ENCODE results near the gene GATAD2B.
"Not testable (repeated sequence)": the region's sequence is repeated elsewhere in the genome, so short reads cannot be mapped to it uniquely, and the experiment has no call there.

The GATAD2B gene

DNA sequence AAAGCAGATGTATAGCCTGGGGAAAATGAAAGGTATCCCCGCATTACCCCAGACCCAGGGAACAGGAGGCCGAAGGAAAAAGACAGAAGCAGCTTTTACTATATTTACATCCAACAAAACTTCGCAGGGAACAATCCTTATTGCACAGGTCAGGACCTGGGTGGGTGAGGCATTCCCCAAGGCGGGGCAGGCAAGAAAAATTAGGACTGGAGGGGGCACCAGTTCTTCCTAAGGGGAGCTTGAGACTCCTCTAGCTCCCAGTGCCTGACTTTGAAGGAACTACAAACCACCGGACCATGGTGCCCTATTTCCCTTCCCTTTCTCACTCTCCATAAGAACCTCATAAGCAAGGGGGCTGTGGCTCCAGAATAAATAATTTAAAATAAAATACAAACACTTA lies 6.7 kb upstream of the GATAD2B start:
- DNase-seq: no peak

DNA sequence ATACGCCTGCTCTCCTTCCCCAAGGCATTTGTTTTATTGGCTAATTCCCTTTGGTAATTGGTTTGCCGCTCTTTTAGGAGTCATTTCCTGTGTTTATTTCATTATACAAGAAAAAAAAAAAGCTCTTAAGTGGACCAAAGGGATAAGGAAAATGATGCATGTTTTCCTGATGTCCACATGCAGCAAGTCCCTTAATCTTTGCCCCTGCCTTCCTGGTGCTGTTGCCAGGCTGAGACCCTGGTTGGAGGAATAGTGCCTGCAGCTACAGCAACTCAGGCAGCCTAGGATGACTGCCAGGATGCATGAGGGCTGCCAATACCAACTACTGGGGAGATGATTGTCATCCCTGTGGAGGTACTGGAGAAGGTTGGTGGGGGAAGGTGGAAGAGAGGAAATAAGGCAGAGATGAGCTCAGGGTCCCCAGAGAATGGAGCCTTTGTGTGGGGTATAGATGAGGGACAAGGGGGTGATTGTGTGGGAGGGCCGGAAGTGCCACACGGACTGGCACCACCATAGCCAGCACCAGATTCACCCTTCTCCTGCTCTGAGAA lies 6.1 kb upstream of the GATAD2B start:
- no peak for DNase-seq

DNA sequence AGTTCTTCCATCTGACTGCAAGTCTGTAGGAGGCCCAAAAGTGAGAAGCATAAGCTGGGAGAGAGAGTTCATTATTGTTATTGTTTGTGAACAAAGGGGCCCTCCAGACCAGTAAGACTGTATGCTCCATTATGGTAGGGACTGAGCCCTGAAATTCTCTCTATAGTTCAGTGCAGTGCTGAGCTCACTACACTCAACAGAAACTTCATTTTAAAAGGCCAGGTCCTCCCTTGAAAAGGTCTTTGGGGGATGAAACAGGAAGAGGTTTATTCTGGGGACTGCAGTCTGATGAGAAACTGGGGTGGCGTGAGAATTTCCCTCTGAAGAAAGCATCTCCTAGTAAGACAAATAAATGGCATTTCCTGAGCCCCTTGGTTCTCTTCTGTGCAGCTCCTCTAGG lies 5.5 kb upstream of the GATAD2B start:
- DNase-seq: no peak

DNA sequence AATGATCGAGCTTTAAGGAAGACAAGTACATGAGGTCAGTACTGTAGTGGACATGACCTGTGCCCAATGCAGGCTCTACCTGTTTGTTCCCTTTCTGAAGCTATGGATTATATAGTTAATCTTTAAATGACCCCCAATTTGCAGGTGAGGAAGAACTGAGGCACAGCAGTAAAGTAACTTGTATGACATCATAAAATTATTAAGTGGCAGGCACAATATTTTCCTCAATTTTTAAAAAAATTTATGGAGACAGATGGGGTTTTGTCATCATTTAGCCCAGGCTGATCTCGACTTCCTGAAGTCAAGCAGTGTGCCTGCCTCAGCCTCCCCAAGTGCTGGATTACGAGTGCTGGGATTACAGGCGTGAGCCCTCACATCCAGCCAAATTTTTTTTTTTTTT lies 3.6 kb upstream of the GATAD2B start:
- no peak for DNase-seq

DNA sequence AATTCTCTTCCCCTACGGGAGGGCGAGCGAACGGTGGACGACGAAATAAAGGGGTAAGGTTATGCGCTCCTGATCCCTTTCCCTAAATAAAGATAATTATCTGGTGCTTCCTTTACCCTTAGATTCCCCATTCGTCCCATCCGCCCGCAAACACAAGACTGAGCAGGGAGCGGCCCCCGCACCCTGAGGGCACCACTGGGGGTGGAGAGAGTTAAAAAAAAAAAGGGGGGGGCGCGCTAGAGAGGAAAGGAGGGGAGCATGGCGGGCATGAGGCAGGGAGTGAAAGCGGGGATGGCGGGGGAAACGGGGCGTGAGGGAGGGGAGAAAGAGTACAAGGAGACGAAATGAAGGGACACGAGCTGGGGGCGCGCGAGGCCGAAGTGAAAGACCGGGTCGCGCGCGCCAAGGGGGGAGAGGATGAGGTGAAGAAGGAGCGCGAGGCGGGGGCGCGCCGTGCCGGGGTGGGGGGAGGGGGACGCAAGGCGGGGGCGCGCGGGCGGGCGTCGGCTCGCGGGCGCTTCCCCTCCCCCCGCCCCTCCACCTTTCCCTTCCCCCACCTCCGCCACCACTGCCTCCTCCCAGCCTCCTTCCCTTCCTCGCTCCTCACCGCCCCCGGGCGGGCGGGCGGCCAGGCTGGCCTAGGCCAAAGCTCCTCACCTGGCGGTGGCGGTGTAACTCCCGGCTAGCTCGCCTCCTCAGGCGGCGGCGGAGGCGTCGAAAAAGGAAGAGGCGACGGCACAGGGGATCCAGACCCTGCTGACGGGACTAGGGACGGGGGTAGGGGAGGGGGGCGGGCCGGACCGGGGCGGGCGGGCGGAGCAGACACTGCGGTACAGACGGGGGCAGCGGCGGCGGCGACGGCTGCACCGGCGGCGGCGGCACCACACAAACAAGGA lies 448 bp downstream of the GATAD2B start:
- DNase-seq: no peak

DNA sequence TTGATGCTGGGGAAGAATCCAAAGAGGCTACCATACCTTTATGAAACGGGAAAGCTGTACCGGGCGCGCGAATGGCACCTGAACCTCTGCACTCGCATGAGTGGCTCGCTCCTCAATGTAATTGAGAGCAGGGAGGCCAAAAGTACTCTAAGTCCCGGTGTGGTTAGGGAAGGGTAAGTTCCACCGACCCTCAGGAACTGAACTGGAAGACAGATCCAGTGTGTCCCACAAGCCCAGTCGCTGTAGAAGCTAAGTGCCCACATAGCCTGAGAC lies 1.0 kb downstream of the GATAD2B start:
- no peak for DNase-seq

DNA sequence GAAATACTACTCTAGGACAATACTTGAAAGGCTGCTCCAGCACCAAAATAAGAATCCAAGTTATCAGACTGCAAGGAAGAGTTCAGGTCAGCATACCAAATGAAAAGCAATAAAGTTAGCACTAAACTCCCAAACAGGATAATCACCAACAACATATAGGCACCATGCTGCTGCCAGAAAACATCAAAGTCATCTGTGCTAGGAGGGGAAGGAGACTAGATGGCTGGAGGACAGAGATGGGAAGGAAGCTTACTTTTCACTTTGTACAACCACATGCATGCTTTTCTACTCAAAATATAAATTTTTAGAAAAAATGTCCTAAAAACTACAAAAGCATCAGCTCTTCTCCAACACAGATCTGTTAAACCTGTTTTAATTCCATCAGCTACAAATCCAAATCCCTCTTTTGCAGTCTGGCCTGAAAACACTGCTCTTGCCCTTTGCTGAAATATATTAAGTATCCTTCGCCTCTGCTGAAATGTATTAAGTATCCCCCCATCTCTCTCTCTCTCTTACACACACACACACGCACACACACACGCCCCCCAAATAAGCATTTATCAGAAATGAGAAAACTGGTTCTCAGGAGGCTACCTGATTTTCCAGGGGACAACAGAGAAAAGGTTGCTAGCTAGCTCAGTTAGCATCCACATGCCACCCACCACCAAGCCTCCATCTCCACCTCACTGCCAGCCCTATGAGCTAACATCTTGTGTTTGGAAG lies 1.5 kb downstream of the GATAD2B start:
- no peak for DNase-seq

DNA sequence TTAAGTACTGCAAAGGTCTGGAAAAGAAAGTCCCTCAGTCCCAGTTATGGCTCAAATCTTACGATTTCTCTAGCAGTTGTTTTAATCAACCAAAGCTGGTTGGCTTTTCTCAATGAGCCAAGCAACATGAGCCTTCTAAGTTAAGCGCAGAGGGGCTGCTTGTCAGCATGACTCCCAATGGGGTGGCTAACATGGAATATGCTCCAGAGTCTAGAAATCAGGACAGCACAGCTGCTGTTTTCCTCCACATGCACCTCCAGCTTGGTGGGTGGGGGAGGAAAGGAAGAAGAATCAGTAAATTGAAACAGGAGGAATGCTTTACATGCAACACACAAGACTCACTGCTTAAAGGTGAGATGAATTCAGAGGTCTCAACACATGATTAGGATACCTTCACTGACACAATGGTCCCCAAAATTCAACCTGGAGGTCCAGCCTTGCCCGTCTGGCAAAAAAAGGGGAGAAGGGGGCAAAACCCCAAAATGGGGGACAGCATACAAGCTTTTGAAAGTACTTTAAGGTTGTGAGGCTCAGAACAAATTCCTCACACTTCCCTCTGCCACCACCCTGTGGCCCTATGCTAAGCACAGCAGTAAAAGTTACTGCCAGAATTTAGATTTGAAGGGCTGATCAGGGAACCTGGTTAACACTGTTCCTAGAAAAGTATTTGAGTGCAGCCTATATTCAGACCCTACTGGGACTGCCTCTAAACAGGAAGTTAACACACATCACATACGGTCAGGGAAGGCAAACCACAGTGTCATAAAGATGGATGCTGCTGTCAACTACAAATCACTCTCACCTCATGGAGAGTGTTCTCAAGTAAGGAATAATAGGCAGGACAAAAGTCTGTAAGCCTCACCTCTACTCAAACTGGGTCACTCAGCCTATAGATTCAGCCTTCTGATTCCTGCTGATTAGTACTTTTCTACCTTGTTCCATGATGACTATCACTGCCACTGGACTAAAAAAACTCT lies 2.6 kb downstream of the GATAD2B start:
- peak; percentile 20 to 62 for DNase-seq

DNA sequence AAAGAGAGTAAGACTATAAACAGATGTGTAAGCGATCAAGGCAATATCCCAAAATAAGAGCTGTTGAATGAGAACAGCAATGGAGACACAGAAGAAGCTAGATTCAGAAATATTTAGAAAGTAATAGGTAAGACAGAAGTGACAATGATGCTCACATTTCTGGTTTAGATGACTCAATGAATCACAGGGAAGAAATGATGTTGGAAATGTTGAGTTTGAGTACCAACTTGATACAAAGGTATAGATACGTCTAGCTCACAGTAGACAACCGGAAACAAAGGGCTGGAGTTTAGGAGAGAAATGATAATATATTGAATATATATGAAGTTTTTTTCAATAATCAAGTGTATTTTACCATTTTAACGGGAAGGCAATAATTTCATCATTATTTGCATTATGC lies 6.5 kb downstream of the GATAD2B start:
- no peak for DNase-seq

DNA sequence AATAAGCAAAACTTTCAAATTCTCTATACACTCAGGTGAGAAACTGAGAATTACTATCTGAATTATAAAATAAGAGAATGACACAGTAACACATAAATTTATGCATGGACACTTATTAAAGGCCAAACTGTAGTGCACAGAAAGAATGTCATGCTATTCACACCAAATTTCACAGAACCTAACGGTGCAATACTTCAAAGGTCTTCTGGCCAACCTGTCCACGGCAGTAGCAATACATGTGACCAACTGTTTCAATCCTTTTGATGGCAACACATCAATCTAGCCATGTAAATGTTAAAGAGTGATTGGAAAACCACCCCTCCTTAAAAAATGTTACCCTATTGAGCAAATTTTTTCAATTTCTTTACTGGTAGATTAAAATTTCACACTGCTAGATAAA lies 10.4 kb downstream of the GATAD2B start:
- no peak for DNase-seq

DNA sequence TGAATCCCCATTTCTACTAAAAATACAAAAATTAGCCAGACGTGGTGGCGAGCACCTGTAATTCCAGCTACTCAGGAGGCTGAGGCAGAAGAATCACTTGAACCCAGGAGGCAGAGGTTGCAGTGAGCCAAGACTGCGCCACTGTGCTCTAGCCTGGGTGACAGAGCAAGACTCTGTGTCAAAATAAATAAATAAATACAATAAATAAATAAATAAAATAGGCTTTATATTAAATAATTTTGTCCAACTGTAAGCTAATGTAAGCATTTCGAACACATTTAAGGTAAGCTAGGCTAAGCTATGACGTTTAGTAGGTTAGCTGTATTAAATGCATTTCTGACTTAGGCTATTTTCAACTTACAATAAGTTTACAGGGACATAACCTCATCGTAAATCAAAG lies 12.2 kb downstream of the GATAD2B start:
- not testable (repeated sequence) for DNase-seq

DNA sequence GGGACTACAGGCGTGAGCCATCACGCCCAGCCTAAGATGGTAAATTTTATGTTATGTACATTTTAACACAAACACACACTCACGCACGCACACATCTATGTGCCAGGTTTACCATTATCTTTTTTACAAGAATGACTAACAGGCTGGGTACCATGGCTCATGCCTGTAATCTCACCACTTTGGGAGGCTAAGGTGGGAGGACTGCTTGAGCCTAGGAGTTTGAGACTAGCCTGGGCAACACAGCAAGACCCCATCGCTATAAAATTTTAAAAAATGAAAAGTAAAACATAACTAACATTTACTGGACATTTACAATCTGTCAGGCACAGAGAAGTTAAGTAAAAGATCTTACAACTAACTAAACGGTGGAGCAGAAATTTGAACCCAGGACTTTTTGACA lies 14.7 kb downstream of the GATAD2B start:
- no peak for DNase-seq

DNA sequence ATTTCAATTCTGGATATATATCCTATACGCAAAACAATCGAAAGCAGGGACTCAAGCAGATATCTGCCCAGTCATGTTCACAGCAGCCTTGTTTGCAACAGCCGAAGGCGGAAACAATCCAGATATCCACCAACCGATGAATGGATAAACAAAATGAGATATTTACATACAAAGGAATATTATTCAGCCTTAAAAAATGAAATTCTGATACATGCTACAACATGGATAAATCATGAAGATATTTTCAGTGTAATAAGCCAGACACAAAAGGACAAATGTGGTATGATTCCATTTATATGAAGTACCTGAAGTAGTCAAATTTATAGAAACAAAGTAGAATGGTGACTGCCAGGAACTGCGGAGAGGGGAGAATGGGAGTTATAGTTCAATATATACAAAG lies 15.6 kb downstream of the GATAD2B start:
- DNase-seq: no peak

DNA sequence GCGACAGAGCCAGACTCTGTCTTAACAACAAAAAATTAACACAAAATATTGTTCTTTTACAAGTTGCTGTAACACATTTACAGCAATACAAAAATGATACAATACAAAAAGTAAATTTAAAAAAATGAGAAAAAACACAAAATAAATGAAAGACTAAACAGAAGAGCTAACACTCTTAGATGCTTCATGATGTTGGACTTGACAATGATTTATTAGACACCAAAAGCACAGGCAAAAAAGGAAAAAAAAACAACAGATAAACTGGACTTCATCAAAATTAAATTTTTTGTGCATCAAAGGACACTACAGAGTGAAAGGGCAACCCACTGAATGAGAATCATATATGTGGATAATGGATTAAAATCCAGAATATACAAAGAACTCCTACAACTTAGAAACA lies 16.4 kb downstream of the GATAD2B start:
- DNase-seq: no peak

DNA sequence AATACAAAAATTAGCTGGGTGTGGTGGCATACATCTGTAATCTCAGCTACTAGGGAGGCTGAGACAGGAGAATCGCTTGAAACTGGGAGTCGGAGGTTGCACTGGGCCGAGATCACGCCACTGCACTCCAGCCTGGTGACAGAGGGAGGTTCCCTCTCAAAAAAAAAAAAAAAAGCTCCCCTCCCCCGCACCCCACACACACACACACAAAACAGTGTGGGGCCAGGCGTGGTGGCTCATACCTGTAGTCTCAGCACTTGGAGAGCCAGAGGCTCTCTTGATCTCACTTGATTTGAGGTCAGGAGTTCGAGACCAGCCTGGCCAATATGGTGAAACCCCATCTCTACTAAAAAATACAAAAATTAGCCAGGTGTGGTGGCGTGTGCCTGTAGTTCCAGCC lies 16.9 kb downstream of the GATAD2B start:
- DNase-seq: not testable (repeated sequence)

DNA sequence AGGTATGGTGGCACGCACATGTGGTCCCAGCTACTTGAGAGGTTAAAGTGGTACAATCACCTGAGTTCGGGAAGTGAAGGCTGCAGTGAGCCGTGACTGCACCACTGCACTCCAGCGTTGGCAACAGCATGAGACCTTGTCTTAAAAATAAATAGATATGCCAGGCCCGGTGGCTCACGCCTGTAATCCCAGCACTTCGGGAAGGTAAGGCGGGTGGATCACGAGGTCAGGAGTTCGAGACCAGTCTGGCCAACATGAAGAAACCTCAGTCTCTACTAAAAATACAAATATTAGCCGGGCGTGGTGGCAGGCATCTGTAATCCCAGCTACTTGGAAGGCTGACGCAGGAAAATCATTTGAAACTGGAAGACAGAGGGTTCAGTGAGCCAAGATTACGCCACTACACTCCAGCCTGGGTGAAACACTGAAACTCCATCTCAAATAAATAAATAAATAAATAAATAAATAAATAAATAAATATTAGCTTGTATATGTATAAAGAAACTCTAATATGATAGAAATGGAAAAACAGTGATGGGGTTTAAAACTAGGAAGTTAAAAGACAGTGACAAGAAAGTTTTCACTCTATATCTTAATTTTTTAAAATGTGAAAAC lies 18.8 kb downstream of the GATAD2B start:
- DNase-seq: no peak

DNA sequence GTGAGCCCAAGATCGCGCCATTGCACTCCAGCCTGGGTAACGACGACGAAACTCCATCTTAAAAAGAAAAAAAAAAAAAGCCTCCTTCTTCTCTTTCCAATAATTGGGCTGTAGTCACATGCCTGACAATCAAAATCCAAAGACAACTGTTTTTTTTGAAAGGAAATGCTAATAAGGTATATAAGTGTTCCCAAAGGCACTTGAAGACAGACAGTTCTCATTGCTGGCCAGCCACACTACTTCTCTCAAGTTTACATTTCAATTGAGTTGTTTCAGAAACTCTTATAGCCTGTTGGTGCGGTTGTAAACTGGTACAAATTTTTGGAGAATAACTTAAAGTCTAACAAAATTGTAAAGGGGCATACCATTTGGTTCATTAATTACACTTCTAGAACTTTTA lies 23.3 kb downstream of the GATAD2B start:
- no peak for DNase-seq

DNA sequence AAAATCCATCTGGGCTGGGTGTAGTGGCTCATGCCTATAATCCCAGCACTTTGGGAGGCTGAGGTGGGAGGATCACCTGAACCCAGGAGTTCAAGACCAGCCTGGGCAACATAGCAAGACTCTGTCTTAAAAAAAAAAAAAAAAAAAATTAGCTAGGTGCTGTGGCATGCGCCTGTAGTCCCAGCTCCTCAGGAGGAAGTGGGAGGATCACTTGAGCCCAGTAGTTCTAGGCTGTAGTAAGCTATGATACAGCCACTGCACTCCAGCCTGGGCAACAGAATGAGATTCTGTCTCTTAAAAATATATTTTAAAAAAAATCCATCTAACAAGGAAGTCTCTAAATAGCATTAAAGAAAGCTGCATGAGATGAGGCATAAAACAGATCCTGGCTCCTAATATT lies 26.9 kb downstream of the GATAD2B start:
- DNase-seq: not testable (repeated sequence)

DNA sequence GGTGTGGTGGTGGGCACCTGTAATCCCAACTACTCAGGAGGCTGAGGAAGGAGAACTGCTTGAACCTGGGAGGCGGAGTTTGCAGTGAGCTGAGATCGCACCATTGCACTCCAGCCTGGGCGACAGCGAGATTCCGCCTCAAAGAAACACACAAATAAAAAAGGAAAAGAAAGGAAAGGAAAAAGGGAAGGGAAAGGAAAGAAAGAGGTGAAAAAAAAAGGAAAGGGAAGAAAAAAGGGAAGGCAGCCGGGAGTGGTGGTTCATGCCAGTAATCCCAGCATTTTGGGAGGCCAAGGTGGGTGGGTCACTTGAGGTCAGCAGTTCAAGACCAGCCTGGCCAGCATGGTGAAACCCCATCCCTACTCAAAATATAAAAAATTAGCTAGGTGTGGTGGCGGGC lies 31.7 kb downstream of the GATAD2B start:
- not testable (repeated sequence) for DNase-seq

DNA sequence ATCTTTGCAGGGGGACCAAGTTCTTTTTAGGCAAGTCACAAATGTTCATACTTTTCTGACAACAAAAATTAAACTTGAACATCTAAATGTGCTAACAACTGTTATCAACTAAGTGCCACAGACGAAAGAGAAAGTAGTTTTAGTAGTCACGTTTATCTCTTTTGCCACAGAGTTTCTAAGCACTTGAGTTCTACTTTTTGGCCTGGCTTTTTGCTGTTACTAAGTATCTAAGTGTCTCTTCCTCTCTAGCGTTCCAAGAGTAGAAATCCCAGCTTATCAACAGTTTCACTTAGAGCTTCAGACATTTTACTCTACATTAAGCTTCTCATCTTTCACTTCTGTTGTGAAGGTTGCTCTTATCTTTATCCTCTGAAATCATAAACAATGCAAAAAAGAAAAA lies 34.2 kb downstream of the GATAD2B start:
- no peak for DNase-seq

DNA sequence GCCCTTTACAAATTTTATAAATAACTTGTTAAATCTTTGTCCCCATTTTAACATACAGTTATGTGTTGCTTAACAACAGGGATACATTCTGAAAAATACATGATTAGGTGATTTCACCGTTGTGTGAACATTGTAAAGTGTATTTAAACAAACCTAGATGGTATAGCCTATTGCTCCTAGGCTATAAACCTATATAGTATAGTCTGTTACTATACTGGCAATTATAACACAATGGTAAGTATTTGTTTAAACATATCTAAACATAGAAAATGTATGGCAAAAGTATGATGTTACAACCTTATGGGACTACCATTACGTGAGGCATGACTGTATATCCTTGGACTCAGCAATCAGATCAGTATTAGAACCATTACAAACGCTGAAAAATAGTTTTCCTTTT lies 36.6 kb downstream of the GATAD2B start:
- no peak for DNase-seq

DNA sequence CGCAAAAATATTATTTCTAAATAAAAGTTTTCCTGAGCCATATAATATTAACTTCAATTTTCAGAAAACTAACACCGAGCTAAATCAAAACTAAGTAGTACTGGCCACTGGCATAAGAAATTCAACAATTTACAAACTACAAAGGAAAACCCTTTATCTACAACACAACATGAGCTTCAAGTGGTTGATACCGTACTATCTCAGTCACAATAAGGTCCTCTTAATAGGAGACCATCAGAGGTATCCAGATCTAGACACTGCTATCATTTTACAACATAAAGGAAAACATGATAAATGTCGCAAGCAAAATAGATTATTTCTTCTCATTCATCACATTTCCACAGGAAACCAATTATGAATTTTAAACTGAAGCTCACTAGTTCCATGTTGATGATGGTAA lies 39.5 kb downstream of the GATAD2B start:
- DNase-seq: no peak
